ENCODE results near the gene IKZF4. TPM values are rescaled to one million over a fixed set of nuclear protein-coding genes. Genes with fewer than 3 reads are reported as not detected.
A peak's percentile ranks its signal among the peaks of the same experiment; 100 is the strongest.

Gene IKZF4
- polyA plus RNA-seq, 1 experiment = 2.9 TPM

DNA sequence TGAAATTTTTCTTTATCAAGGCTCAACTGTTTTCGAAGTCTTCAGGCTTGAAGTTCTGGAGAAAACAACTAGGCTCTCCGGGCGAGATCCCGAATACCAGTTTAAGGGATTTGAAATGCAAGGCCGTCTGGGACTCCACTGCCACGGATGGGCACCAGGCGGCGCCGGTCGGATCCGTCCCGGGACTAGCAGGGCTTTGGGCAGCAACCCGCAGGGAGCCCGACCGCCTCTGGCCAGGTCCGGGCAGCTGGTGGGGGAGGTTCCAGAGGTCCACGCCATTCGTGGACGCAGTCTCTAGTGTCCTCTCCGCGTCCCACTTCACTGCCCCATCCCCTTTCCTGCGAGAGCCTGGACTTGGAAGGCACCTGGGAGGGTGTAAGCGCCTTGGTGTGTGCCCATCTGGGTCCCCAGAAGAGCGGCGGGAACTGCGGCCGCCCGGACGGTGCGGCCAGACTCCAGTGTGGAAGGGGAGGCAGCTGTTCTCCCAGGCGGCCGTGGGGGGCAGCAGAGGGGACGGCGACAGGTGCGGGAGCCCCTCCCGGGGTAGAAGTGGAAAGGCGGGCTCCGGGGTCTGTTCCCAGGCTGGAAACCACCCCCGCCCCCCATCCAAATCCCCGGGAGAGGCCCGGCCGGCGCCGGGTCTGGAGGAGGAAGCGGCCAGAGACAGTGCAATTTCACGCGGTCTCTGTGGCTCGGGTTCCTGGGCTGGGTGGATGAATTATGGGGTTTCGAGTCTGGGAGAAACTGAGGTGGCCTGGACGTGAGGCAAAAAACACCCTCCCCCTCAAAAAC lies 58.3 kb downstream of the IKZF4 start:
- CTCF ChIA-PET = interaction anchor here (0.6 to 3.3 kb wide), 20 partner anchors 9 to 110 kb away, joined by 3 to 20 read pairs (median 4); partner anchors contain the start of genes ESYT1, PA2G4, SMARCC2 and ZC3H10
- Histone ChIP-seq H3K27me3 (ENCODE audit: control insufficient read depth, insufficient read depth, low read length) (peaks cover 5% of the 10 kb centered on the region), H3K4me3 (ENCODE audit: low read depth, low read length) (peak overlapping the region; percentile 50), H3K36me3 (ENCODE audit: control insufficient read depth, insufficient read depth, low read length) (no peaks in the 10 kb centered on the region)
- DNase-seq (ENCODE audit: low read depth) = peak; percentile 44
- POLR2A ChIA-PET = interaction anchor here (1.0 kb wide), 1 partner anchor 25 kb away, joined by 7 read pairs; the partner anchor contains the start of gene PA2G4
- TF ChIP-seq, protein P1, sequence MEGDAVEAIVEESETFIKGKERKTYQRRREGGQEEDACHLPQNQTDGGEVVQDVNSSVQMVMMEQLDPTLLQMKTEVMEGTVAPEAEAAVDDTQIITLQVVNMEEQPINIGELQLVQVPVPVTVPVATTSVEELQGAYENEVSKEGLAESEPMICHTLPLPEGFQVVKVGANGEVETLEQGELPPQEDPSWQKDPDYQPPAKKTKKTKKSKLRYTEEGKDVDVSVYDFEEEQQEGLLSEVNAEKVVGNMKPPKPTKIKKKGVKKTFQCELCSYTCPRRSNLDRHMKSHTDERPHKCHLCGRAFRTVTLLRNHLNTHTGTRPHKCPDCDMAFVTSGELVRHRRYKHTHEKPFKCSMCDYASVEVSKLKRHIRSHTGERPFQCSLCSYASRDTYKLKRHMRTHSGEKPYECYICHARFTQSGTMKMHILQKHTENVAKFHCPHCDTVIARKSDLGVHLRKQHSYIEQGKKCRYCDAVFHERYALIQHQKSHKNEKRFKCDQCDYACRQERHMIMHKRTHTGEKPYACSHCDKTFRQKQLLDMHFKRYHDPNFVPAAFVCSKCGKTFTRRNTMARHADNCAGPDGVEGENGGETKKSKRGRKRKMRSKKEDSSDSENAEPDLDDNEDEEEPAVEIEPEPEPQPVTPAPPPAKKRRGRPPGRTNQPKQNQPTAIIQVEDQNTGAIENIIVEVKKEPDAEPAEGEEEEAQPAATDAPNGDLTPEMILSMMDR (IDR thresholded peaks at IDR 0.05; ENCODE audit: insufficient read depth, low read depth, low read length) = peak; percentile 84

DNA sequence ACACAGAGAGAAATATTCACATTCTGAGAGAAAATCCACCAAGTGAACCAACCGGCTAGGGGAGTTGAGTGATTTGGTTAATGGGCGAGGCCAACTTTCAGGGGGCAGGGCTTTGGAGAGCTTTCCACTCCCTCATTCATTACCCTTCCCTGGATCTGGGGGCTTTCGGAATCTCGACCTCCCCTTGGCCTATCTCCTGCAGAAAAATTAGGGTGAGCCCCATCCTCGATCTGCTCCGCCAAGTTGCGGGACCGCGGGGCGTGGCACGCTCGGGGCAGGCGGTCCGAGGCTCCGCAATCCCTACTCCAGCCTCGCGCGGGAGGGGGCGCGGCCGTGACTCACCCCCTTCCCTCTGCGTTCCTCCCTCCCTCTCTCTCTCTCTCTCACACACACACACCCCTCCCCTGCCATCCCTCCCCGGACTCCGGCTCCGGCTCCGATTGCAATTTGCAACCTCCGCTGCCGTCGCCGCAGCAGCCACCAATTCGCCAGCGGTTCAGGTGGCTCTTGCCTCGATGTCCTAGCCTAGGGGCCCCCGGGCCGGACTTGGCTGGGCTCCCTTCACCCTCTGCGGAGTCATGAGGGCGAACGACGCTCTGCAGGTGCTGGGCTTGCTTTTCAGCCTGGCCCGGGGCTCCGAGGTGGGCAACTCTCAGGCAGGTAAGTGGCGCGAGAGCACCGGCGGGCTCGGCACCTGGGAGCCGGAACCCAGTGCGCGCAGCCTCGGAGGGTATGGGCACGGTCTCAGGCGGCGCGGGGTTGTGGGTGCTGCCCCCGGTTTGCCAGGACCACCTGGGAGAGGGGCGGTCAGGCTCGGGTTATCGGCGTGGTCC lies 59.1 kb downstream of the IKZF4 start, which contains the start of gene ERBB3:
ERBB3 (plus strand) TSS at position 443 of the 833 bp plus-strand sequence; CDS start at position 579, 136 bp downstream.
- ChIA-PET CTCF (interaction anchor here (0.6 to 3.3 kb wide), 14 partner anchors 11 to 109 kb away, joined by 3 to 20 read pairs (median 6); partner anchors contain the start of genes ESYT1, PA2G4 and SMARCC2), POLR2A (interaction anchor here (1.0 kb wide), 1 partner anchor 24 kb away, joined by 7 read pairs; the partner anchor contains the start of gene PA2G4)
- H3K27me3 ChIP-seq (ENCODE audit: control insufficient read depth, insufficient read depth, low read length) = peaks cover 5% of the 10 kb centered on the region
- TF ChIP-seq, protein P1 (IDR thresholded peaks at IDR 0.05; ENCODE audit: insufficient read depth, low read depth, low read length) = peak; percentile 25
- peak within 1 kb of the TSS; percentile 50 for H3K4me3 ChIP-seq (ENCODE audit: low read depth, low read length)
- H3K36me3 ChIP-seq (ENCODE audit: control insufficient read depth, insufficient read depth, low read length) = no peaks in the 10 kb centered on the region
- DNase-seq (ENCODE audit: low read depth) = peak; percentile 27

DNA sequence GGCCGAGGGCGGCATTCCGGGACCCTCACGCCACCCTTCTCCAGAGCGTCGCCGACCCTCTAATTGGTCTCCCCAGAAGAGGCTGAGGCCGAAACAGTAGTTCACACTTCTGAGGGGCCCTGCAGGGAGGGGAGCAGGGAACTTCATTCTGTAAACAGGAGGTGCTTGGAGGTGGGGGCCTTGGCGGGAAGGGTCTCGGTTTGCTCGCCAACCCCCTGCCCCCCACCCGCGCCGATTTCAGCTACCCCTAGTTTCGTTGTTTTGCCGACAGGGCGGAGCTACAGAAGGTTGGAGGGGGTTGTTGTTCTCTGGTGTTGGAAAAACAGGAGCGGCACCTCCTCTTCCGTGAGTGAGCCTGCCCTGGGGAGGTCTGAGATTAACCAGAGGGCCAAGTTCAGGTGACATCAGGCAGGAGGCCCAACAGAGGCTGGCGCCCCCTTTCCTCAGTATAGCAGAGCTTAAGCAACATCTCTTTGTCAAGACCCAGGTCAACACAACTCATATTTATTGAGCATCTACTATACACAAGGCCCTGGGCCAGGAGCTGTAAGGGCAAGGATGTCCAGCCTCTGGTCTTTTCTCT lies 59.8 kb downstream of the IKZF4 start:
- no peak for DNase-seq (ENCODE audit: low read depth)
- ChIA-PET CTCF (interaction anchor here (0.6 to 3.3 kb wide), 4 partner anchors 23 to 68 kb away, joined by 4 to 20 read pairs (median 9); partner anchors contain the start of gene PA2G4), POLR2A (no interaction called here)

DNA sequence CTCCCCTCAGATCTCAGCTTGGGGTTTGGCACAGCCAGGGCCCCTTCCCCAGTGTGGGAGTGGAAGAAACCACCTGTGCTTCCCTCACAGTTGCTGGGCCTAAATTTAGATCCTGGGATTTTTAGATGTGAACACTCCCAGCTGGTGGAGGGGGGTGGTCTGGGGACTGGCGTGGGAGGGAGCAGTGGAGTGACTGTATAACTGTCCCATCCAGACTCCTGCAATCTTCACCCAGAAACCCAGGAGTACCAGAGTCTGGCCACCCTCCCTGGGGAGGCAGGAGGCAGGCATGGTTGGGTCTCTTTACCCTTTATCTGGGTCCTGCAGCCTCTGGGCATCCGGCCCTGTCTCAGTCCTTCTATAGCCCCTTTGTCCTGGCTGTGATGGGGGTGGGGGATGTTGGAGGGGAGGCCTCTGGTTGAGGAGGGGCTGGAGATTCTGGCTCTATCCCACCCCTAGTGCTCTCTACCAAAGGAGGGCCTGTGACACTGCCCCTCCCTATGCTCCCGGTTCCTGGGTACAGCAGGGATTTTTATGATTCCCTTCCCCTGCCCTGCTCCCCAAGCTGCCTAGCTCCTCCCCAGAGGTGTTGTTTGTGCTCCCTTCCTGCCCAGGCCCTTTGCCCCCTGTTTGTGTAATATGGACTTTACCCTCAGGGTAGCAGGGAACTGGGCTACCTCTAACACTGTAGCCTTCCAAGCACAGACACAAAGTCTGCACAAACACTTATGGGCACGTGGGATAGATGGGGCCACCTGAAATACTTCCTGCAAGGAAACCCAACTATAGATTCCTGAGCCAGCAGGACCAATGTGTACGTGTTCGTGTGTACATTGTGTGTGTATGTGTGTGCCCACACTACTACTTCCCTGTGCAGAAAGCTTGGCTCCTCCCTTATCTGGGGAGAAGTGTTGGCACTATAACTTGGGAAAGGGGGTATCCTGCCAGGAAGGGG lies 60.8 kb downstream of the IKZF4 start:
- Histone ChIP-seq H3K4me3 (ENCODE audit: low read depth, low read length) (no peak overlapping the region), H3K36me3 (ENCODE audit: control insufficient read depth, insufficient read depth, low read length) (no peaks in the 10 kb centered on the region), H3K27me3 (ENCODE audit: control insufficient read depth, insufficient read depth, low read length) (peaks cover 5% of the 10 kb centered on the region)
- ChIA-PET POLR2A (no interaction called here), CTCF (interaction anchor here (0.5 to 3.3 kb wide), 5 partner anchors 13 to 45 kb away, joined by 3 to 20 read pairs (median 4); partner anchors contain the start of gene PA2G4)
- no peak for DNase-seq (ENCODE audit: low read depth)
- TF ChIP-seq, protein P1 (IDR thresholded peaks at IDR 0.05; ENCODE audit: insufficient read depth, low read depth, low read length) = no peak

More for the DNA sequence above, 59.8 kb downstream of the IKZF4 start:
- peak overlapping the region; percentile 50 for H3K4me3 ChIP-seq (ENCODE audit: low read depth, low read length)
- no peaks in the 10 kb centered on the region for H3K36me3 ChIP-seq (ENCODE audit: control insufficient read depth, insufficient read depth, low read length)
- H3K27me3 ChIP-seq (ENCODE audit: control insufficient read depth, insufficient read depth, low read length) = peaks cover 5% of the 10 kb centered on the region
- TF ChIP-seq, protein P1 (IDR thresholded peaks at IDR 0.05; ENCODE audit: insufficient read depth, low read depth, low read length) = no peak
